8988T (cell line): ENCODE data around the gene WSCD1.

Experiments used
- DNase-seq: peaks from one replicate; pipeline ENCODE4 v3.0.0; 2011

Gene WSCD1

DNA sequence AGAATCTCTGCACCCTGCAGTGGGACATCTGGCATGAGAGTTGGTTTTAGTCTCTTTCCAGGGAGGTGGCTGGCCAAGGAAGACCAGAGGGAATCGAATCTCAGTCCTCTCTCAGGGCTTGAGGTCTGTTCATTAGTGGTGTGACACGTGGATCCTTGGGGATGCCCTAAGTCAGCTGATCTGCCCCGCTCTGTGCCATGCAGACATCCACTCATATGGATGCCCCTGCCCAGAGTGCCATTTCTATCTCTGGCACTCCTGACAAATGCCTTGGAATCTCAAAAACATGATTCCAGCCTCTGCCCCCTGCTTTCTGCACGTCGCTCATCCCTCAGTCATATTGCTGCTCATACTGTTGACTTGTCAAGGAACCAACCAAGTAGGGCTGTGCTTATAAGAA, 38.8 kb downstream of the WSCD1 start:
- no peak for DNase-seq

DNA sequence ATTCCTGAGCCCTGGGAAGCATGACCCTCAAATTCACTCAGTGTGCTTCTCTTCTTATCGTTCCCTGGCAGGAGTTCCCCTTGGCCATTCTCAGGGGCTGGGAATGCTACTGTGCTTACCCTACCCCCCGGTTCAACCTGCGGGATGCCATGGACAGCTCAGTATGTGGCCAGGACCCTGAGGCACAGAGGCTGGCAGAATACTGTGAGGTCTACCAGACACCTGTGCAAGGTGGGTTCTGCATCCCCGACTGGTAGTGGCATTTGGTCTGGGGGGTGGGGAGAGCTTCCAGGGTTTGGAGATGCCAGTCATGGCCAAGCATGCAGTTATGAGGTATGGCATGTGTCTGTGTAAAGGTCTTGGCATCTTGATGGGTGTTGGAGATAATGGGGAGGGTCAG, 39.4 kb downstream of the WSCD1 start:
- DNase-seq: no peak

DNA sequence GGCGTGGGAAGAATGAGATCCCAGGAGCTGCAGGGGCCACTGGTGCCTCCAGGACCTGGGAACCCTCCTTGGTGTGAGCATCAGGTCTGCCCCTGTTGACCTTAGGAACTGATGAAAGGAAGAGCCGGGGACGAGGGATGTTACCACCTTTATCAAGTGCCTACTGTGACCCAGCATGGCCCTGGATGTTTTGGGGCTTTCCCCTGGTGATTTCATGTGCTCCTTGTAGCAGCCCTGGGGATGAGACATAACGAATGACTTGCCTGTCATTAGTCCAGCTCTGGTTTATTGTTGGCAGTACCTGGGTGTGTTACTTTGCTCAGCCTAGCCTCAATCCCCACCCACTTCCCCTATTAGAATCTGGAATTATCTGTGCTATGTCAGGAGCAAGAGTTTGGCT, 39.9 kb downstream of the WSCD1 start:
- DNase-seq: no peak

DNA sequence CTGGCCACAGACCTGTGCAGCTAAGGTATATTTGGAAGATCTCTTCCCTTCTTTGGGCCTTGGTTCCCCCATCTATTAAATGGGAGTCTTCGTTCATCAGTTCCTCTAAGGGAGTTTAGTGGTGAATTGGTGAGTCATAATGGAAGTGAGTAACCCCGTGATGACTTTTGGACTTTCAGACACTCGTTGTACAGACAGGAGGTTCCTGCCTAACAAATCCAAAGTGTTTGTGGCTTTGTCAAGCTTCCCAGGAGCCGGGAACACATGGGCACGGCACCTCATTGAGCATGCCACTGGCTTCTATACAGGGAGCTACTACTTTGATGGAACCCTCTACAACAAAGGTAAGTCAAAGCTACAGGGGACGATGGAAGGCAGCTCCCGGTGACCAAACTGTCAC, 40.4 kb downstream of the WSCD1 start:
- DNase-seq: no peak

DNA sequence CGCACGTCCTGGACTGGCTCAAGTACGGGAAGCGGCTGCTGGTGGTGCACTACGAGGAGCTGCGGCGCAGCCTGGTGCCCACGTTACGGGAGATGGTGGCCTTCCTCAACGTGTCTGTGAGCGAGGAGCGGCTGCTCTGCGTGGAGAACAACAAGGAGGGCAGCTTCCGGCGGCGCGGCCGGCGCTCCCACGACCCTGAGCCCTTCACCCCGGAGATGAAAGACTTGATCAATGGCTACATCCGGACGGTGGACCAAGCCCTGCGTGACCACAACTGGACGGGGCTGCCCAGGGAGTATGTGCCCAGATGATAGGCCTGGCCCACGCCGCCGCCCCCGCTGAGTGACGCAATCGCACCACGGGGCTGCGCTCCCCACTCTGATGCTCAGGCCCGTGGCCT, 50.2 kb downstream of the WSCD1 start:
- DNase-seq: no peak

DNA sequence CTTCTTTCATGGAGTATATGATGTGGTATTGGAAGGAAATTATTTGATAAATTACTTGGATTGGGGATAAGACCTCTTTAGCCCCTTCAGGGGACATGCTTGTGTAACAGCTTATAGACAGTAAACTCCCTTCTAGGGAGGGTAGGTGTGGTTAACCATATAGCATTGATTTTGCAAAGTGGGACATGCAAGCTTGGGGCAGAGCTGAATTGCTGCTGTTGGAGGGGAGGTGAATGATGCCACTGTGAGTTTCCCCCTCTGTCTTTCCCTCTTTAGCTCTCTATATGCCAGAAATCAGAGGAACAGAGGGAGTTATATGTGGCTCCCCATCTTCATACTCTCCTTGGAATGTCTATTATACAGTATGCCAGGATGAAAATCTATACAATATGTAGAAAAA, 54.7 kb downstream of the WSCD1 start:
- no peak for DNase-seq

DNA sequence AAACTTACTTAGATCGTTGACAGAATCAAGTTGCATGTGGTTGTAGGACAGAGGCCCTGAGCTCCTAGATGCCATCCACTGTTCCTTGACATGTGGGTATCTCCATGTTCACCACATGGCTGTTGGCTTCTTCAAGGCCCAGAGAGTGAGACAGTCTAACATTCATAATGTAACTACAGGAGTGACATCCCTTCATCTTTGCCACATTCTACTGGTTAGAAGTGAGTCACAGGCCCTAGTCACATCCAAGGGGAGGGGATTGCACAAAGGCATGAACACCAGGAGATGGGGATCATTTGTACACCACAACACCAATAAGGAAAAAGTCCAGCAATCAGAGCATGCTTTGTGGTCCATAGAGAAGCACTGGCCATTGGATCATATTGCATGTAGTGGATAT, 56.6 kb downstream of the WSCD1 start:
- no peak for DNase-seq

DNA sequence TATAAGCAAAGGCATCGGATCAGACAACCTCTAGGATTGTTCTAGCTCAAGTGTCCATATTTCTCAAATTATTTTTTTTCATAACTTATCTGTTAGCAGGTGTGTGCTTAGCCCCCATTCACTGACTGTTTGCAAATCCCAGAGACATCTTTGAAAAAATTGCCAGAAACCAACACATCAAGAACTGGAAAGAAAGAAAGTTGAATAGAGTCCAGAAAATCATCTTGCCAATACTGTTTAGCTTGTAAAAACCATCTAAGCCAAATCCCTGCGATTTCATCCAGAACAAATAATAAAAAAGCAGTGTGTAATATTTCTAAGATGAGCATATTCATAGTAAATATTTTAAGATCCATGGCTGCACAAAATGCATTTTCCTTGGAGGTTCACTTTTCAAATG, 64.5 kb downstream of the WSCD1 start:
- DNase-seq: no peak

DNA sequence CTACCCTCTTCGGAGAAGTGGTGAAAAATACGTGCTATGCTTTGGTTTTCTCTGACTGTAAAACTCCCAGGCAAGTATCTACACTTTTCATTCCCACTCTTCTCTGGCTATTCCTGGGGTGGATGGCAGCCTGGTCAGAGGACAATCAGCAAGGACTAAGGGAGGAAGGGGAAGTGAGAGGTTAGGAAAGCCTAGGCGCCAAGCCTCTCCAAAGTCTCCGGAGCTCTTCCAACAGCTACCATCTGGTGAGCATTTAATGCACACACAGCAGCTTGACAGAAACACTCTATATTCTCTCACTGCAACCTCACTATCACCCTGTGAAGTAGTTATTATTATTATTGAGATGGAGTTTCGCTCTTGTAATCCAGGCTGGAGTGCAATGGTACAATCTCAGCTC, 65.1 kb downstream of the WSCD1 start:
- DNase-seq: no peak

DNA sequence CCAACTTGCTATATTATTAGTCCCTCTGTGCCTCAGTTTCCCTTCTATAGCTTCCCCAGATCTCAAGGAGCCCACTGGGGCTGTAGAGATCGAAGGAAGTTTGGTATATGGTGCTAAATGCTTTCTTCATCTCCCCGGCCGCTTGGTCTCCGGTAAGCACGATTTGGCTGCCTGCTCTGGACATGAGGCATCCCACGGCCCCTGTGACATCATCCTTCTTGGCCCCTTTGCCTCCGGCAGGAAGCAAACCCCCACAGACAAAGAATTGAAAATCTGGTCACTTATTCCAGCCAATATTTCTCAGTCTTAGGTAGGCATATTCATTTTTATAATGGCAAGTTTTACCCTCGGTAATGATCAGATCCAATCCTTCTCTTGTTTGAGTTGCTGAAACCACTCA, 65.8 kb downstream of the WSCD1 start:
- DNase-seq: no peak

DNA sequence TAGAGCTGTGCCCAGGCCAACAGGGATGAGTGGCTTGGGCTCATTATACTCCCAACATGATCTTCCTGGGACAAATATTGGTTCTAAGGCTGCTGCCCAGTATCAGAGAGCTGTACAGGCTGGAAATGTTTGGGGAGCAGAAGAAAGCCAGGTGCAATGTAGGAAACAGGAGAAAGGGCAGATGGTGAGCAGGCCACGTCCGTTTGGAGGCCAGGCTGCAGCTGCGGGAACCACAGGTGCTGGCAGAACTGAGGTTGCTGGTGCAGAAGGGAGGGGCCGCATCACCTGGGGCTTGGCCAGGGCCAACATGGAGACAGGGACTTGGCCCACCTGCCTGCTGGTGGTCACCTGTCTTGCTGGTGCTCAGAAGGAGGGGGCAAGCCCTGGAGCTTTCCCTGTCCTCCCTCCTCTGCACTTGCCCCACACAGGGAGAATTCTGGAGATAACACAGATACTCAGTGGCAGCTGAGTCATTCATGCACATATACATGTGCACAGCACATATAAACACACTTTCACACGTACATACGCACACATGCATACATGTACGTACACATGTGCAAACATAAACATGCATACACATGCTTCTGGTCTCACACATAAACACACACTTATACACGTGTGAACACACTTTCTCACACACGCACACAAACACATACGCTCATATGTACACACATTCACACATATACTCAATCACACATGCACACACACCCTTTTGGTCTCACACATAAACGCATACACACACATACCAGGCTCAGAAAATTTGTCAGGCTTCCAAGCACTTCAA, 67.7 kb downstream of the WSCD1 start:
- no peak for DNase-seq

DNA sequence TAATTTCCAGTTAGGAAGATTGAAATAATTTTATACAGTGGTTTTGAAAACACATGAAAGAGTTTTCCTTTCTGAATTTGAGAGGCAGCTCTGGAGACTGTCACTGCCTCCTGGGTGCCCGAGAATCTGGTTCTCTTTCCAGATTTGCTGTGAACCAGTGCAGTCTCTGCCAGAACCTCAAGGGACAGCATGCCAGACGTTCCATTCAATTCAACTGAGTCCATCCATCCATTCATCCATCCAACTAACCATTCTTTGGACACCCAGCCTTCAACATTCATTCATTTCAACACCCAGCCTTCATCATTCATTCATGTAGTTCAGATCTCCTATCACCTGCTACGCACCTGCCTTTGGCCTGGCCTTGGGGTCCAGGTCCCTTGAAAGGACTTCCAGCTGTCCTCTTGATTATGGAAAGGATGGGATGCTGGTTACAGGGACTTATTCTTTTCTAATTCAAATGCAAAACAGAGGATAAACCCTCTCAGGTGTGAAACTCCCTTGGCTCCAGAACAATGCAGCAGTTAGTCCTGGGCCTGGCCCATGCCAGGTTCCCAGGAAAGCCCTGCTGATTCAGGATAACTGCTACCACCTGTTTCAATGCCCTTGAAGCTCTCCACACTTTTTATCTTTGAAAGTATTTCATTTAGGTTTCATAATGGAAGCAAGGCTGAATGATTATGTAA, 68.7 kb downstream of the WSCD1 start:
- no peak for DNase-seq

DNA sequence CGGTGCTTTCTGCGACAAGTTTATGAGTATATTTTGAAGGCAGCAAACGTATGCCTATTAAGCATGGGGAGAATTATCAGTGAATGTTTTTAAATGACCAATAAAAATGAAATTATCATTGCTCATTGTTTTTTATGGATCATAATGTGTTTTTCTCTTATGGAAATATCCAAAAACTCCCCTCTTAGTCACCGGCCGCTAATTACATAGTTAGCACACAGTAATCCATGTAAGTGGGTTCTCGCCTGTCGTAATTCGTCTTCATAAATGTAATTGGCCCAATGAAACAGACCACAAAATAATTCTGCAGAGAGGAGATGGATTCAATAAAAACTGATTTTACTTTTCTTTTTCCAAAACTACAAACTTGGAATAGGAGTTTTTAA, 69.3 kb downstream of the WSCD1 start:
- no peak for DNase-seq

DNA sequence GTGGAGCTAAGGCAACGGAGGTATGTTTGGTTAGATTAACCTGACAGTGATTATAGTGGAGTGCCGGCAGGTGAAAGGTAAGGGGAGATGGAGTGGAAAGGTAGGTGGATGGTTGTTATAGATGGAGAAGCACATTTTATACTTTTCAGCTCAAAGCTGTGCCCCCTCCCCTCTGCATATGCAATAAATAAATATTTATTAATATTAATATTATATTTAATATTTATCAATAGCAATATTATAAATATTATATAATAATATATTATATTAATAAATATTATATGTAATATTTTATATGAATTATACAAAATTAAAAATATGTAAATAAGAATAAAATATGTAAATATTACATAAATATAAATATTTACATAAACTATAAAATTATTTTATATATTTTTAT, 70.0 kb downstream of the WSCD1 start:
- DNase-seq: no peak

DNA sequence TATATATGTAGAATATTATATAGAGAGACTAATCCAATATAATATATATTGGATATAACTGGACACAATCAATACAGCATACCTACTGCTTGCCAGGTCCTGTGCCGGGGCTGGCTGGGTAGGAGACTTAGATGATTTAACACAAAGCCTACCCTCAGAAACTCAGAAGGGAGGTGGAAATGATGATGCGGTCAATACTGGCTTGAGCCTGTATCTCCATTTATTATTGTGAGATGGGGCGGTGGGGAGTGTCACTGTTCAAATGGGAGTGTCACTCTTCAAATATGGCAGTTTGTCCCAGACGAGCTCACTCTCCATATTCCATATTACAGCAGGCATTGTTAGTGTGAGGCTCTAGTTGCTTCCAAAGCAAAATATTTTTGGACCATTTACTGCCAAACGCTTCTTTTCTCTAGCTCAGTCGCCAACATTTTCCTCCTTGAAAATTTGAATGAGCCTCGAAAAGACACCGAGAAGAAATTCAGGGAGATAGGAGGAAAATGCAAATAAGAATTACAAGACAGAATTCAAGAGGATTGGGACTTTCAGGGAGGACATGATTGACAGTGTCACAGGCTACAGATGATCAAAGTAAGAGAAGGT, 70.7 kb downstream of the WSCD1 start:
- DNase-seq: no peak

DNA sequence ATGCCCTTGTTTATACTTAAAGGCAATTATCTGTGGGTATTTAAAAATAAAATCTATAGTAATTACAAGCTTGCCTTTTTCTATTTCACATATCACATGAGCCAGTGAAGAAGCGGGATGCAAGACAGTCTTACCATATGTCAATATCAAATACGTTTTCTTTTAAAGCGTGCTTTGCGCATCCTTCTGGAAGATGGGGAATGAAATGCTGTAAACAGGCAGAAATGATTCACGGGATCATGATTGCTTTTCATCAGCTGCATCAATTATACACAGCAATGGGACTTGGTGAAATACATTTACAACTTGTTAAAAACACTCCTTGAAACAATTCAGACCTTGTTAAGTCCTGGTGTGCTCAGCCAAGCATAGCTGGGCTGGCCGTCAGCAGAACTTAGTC, 72.5 kb downstream of the WSCD1 start:
- DNase-seq: no peak

DNA sequence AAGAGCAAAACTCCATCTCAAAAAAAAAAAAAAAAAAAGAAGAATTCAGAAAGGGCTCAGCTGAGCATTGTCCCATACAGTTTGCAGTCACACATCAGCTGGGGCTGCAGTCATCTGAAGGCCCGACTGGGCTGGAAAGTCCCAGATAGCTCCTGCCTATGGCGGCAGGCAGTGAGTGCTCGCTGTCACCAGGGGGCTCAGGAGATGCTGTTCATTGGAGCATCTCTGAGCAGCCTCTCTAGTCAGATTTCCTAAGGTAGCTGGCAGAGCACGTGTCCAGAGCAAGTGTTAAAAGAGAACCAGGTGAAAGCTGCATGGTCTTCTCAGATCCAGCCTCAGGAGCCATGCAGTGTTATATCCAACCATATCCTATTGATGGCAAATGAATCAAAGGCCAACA, 75.8 kb downstream of the WSCD1 start:
- no peak for DNase-seq

DNA sequence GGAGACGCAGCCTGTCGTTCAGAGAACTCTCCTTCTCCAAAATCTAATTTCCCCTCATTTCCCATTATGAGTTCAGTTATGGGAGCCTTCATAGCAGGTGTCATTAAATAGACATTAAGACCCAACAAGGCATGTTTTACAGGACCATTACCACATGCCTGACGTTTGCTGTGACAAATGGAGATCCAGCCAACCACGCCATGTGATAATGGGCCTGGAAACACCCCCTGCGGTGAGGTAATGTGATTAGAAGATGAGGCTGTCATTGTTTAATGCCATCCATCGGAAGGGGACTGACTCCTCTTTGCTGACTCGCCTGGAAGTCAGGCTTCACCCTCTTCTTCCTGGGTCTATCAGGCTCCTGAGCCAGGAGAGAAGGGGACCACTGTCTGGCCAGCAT, 76.9 kb downstream of the WSCD1 start:
- no peak for DNase-seq

DNA sequence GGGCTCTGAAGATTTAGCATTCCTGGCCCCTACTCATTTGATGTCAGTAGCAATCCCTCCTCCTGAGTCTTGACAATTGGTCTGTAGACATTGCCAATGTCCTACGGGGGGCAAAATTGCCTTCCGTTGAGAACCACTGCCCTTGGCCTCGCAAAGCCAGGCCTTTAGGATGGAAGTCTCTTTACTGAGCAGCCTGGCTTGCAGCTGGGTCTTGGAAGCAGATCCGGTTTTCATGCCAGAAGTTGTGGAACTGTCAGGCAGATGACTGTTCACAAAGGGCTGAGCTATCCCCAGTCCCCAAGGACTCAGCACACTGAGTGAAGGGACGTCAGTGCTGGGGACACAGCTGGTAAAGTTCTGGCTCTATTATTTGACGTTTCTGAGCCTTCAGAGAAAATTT, 83.2 kb downstream of the WSCD1 start:
- DNase-seq: no peak

DNA sequence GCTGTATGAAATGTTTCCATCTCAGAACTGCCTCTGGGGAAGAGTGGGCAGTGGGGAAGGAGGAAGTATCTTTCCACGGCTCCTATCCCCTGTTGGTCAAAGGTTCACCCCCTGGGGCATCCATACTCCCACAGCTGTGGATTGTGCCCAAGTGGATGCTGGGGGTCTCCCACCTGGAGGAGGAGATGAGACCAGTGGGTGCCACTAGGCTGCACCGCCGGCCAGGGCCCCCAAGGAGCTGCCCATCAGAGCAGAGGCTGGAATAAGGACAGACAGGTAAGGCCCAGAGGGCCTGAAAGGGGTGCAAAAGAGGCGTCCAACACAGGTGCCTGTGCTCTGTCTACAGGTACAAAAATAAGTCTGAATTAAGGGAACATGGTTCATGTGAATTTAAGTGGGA, 87.5 kb downstream of the WSCD1 start:
- DNase-seq: no peak

DNA sequence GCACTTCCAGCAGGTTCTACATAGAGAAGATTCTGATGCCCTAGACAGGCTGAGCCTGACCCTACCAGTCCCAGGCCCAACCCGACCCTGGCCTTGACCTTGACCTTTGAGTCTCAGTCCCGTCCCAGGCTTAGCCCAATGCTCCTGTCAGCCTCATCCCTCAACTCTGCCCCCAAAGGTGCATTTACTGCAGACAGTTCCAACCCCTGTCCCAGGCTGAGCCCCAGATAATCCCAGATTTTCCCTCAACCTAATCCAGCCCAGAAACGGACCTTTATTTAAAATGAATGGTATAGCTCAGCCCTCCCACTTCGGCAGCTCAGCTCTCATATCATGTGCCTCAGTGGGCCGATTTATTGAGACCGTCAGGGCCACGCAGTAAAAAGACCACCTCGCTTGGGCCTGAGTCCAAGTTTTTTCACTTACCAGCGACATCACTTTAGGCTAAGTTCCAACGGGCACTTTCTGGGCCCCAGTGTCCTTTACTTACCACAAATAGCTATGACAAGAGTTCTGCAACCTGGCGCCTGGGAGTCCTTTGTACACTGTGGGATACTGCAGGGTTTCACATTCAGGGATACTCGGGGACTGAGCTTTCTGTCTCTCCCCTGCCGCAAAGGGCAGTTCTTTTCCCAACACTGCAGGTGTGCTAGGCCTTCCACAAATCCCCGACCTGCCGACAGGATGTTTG, 89.5 kb downstream of the WSCD1 start:
- DNase-seq: no peak

DNA sequence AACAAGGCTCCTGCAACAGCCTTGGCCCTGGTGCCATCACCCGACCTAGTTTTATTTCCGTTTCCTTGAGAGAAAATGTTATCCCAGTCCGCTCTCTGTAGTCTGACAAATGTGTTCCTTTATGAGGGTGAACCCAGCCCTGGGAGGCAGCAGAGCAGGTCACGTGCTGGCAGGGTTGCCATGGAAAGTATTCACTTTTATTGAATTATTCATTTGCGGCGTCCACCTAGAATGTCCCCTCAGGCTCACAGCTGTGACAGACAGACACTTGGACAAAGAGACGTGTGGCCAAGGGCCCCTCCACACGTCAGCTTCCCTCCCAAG, 90.0 kb downstream of the WSCD1 start:
- DNase-seq: no peak

DNA sequence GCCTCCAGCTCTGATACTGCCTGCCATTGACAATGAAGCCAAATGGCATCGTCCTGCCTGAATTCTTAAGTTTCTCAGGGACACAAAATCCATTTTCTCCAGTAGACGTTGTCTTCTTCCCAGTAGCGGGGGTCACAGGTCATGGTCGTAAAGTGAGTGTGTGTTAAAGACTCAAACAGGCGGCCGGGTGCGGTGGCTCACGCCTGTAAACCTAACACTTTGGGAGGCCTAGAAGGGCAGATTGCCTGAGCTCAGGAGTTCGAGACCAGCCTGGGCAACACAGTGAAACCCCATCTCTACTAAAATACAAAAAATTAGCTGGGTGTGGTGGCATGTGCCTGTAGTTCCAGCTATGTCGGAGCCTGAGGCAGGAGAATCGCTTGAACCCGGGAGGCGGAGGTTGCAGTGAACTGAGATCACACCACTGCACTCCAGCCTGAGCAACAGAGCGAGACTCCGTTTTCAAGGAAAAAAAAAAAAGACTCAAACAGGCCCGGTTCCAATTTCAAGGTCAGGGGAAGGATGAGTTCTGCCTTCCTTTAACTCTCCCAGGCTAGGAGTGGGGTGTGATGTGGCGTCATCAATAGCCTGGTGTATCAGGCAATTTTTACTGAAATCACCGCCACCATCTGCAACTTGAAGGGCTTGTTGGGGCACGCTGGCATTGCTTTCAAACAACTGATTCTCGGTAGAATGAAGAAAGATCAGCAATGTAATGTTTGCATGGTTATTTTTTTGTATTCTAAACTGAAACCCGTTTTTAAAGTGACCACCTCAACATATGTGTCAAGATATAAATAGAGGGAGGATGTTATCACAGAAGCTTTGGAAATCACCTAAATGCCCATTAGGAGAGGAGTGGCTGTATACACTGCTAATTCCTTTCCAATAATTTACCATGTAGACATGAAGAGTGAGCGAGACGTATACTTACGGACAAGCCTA, 91.0 kb downstream of the WSCD1 start:
- no peak for DNase-seq
